Liver (tissue), 9 donors: Measurements from ENCODE around the gene TNNI3K. TPM values are rescaled to one million over a fixed set of nuclear protein-coding genes. Genes with fewer than 3 reads are reported as not detected.

ENCODE experiments used
- DNase-seq: peaks from one replicate; pipeline ENCODE4 v3.0.0-alpha.2; 2017; ENCODE audit warnings: low spot score
- H3K27ac ChIP-seq, 2 donors: one replicate each; pipeline ENCODE4 v1.7.0; 2013; ENCODE audit warnings: inconsistent platforms in 2 of 2, low read length in 2 of 2, control low read depth in 1 of 2, low read depth in 1 of 2, mild to moderate bottlenecking in 1 of 2
- H3K27me3 ChIP-seq, 4 donors: one replicate each; pipeline versions ENCODE4 v1.6.1 to v1.7.0; 2013; ENCODE audit warnings: low read length in 3 of 4, inconsistent platforms in 1 of 4, mild to moderate bottlenecking in 1 of 4, moderate library complexity in 1 of 4; ENCODE audit not compliant: control insufficient read depth in 4 of 4, insufficient read depth in 4 of 4
- H3K36me3 ChIP-seq, 4 donors: one replicate each; pipeline versions ENCODE4 v1.6.1 to v1.7.0; 2013; ENCODE audit warnings: low read length in 3 of 4, mild to moderate bottlenecking in 3 of 4, low read depth in 1 of 4, moderate library complexity in 1 of 4; ENCODE audit not compliant: control insufficient read depth in 4 of 4, insufficient read depth in 3 of 4
- H3K4me1 ChIP-seq, 4 donors: one replicate each; pipeline versions ENCODE4 v1.6.1 to v1.7.0; 2013; ENCODE audit warnings: low read length in 3 of 4, mild to moderate bottlenecking in 3 of 4, moderate library complexity in 1 of 4; ENCODE audit not compliant: control insufficient read depth in 4 of 4, insufficient read depth in 4 of 4
- H3K4me3 ChIP-seq, 3 donors: one replicate each; pipeline versions ENCODE4 v1.6.1 to v1.7.0; 2013; ENCODE audit warnings: low read length in 3 of 3, control low read depth in 1 of 3, low read depth in 1 of 3, mild to moderate bottlenecking in 1 of 3
- H3K9ac ChIP-seq, 2 donors: one replicate each; pipeline ENCODE4 v1.7.0; 2013; ENCODE audit warnings: low read length in 2 of 2, mild to moderate bottlenecking in 2 of 2, moderate library complexity in 2 of 2, control low read depth in 1 of 2, low read depth in 1 of 2
- H3K9me3 ChIP-seq, 4 donors: one replicate each; pipeline versions ENCODE4 v1.6.1 to v1.7.0; 2013; ENCODE audit warnings: low read length in 3 of 4; ENCODE audit not compliant: control insufficient read depth in 4 of 4
- EGR1 ChIP-seq, 2 donors: IDR thresholded peaks; 2 replicates each; pipeline ENCODE4 v1.6.1; 2016 to 2018; ENCODE audit warnings: antibody characterized with exemption in 2 of 2, low read depth in 2 of 2
- FOXA1 ChIP-seq: IDR thresholded peaks from 2 replicates; pipeline ENCODE4 v1.6.1; 2016; ENCODE audit warnings: antibody characterized with exemption
- FOXA2 ChIP-seq: IDR thresholded peaks from 2 replicates; pipeline ENCODE4 v1.6.1; 2016; ENCODE audit warnings: antibody characterized with exemption
- GABPA ChIP-seq, 2 donors: IDR thresholded peaks in 1 of 2; conservative IDR thresholded peaks in 1 of 2; 2 replicates each; pipeline ENCODE4 v1.6.1; 2016; ENCODE audit warnings: antibody characterized with exemption in 2 of 2, mild to moderate bottlenecking in 1 of 2, moderate library complexity in 1 of 2
- HNF4A ChIP-seq, 2 donors: conservative IDR thresholded peaks; 2 replicates each; pipeline ENCODE4 v1.6.1; 2016; ENCODE audit warnings: antibody characterized with exemption in 2 of 2, mild to moderate bottlenecking in 2 of 2
- HNF4G ChIP-seq: IDR thresholded peaks from 2 replicates; pipeline ENCODE4 v1.6.1; 2016; ENCODE audit warnings: antibody characterized with exemption
- JUND ChIP-seq, 2 donors: IDR thresholded peaks; 2 replicates each; pipeline ENCODE4 v1.6.1; 2016; ENCODE audit warnings: antibody characterized with exemption in 2 of 2
- RAD21 ChIP-seq, 2 donors: IDR thresholded peaks; 2 replicates each; pipeline ENCODE4 v1.6.1; 2016; ENCODE audit warnings: antibody characterized with exemption in 2 of 2, mild to moderate bottlenecking in 2 of 2
- RXRA ChIP-seq, 2 donors: IDR thresholded peaks; 2 replicates each; pipeline ENCODE4 v1.6.1; 2017 to 2018; ENCODE audit warnings: antibody characterized with exemption in 2 of 2, mild to moderate bottlenecking in 1 of 2
- TAF1 ChIP-seq: conservative IDR thresholded peaks from 2 replicates; pipeline ENCODE4 v1.6.1; 2016; ENCODE audit warnings: antibody characterized with exemption, mild to moderate bottlenecking
- YY1 ChIP-seq: IDR thresholded peaks from 2 replicates; pipeline ENCODE4 v1.6.1; 2016; ENCODE audit warnings: antibody characterized with exemption, mild to moderate bottlenecking
- ZBTB33 ChIP-seq: IDR thresholded peaks from 2 replicates; pipeline ENCODE4 v1.6.1; 2016; ENCODE audit warnings: antibody characterized with exemption
- WGBS: extraction: QIAGEN DNeasy Blood & Tissue Kit; methylation state at CpG from one replicate; pipeline ENCODE4 v1.1.7; 2013; 5-methylcytosine and 5-hydroxymethylcytosine counted together
- polyA plus RNA-seq, 2 donors: library from polyadenylated mRNA; stranded (reverse) in 1 of 2; unstranded in 1 of 2; fragments of 200-250 nt in 1 of 2; fragments of >200 nt in 1 of 2; fragmentation: Nextera tagmentation in 1 of 2; extraction: Ambion mirVana in 1 of 2; gene quantifications; one replicate each; pipeline versions ENCODE4 v1.2.1 to v1.2.3, GENCODE V29; 2013 to 2015
- total RNA-seq, 2 donors: library from RNA; depleted of rRNA; stranded (reverse); fragments of >200 nt; gene quantifications; one replicate each; pipeline ENCODE4 v1.2.3, GENCODE V29; 2014
- TF ChIP-seq, protein P1 (sequence below): IDR thresholded peaks from 2 replicates; pipeline ENCODE4 v1.6.1; 2016; ENCODE audit warnings: antibody characterized with exemption, mild to moderate bottlenecking
- TF ChIP-seq, protein P2 (sequence below): fragments of 150-350 bp; IDR thresholded peaks from 2 replicates; pipeline ENCODE4 v1.5.1; 2017; ENCODE audit warnings: improper control_type of control experiment, low read depth, low read length; ENCODE audit not compliant: missing input control
- TF ChIP-seq, protein P3 (sequence below): IDR thresholded peaks from 2 replicates; pipeline ENCODE4 v1.6.1; 2016; ENCODE audit warnings: antibody characterized with exemption
- donor health status: healthy.
- donor health status: healthy.
- donor health status: healthy.
- donor health status: healthy.
- donor health status: healthy.

TNNI3K gene
- total and polyA plus RNA-seq, 4 donors = 0.09 to 0.10 TPM; not detected in 2

GRCh38 chr1:74512170-74512915 is 277.2 kb downstream of the TNNI3K start, which contains the start of gene LRRC53:
Gene LRRC53, minus strand, starts transcription at chr1:74512611. Its CDS starts 29,262 bp downstream, at chr1:74483349.
- WGBS = 53% methylated on average over 2 of the region's 2 CpGs
- H3K9me3 ChIP-seq = no peaks in the 10 kb centered on the region
- no peaks in the 10 kb centered on the region for H3K36me3 ChIP-seq
- H3K4me3 ChIP-seq = no peak within 1 kb of the TSS
- H3K4me1 ChIP-seq = no peaks in the 10 kb centered on the region
- peaks cover 0 to 8% (median 0%) of the 10 kb centered on the region in 4 donors for H3K27me3 ChIP-seq
- no peak within 1 kb of the TSS for H3K9ac ChIP-seq
- TF ChIP-seq EGR1 (IDR thresholded peaks at IDR 0.05; ENCODE audit: low read depth in 2 of 2) (no peak), HNF4G (no peak), JUND (IDR thresholded peaks at IDR 0.05) (no peak)
- TF ChIP-seq, protein P1, sequence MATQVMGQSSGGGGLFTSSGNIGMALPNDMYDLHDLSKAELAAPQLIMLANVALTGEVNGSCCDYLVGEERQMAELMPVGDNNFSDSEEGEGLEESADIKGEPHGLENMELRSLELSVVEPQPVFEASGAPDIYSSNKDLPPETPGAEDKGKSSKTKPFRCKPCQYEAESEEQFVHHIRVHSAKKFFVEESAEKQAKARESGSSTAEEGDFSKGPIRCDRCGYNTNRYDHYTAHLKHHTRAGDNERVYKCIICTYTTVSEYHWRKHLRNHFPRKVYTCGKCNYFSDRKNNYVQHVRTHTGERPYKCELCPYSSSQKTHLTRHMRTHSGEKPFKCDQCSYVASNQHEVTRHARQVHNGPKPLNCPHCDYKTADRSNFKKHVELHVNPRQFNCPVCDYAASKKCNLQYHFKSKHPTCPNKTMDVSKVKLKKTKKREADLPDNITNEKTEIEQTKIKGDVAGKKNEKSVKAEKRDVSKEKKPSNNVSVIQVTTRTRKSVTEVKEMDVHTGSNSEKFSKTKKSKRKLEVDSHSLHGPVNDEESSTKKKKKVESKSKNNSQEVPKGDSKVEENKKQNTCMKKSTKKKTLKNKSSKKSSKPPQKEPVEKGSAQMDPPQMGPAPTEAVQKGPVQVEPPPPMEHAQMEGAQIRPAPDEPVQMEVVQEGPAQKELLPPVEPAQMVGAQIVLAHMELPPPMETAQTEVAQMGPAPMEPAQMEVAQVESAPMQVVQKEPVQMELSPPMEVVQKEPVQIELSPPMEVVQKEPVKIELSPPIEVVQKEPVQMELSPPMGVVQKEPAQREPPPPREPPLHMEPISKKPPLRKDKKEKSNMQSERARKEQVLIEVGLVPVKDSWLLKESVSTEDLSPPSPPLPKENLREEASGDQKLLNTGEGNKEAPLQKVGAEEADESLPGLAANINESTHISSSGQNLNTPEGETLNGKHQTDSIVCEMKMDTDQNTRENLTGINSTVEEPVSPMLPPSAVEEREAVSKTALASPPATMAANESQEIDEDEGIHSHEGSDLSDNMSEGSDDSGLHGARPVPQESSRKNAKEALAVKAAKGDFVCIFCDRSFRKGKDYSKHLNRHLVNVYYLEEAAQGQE = no peak
- no peak within 1 kb of the TSS for H3K27ac ChIP-seq
- DNase-seq = no peak

DNA sequence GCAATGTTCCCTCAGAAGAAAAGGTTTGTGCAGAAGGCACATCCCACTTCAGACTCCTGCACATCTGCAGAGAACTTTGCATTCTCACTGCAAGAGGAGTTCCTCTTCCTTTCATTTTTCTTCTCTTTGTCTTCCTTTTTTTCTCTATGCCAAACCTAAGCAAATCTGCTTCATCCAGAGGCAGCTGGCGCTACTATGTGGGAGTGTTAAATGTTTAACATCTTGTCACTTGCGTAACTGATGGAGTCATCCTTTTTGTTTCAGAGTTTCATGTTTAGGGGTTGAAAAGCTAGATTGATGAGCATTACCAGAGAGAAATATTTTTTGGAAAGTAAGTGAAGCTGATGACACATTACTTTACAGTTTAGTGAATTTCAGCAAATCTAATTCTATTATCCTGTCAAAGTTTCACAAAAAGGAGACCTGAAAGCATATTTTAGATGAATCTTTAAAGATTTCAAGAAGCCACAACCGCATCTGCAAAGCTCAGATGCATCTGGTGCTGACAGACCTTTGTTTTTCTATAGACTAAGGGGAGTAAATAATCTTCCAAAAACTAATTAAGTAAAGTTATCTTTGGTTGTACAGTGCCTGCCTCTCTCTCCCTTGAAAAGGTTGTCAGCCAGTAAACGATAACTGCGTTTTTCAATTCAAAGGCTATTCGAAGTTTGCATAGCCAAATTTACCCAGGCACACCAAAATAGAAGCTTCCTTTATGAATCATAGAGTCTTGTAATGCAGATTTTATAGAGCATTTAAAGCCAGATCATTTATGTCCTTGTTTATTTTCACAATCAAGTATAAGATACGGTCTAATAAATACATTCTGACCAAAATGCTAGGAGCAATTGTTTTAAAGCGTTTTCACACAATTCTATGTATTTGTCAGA is 278.5 kb downstream of the TNNI3K start:
- 72% methylated on average over 8 of the region's 8 CpGs for WGBS
- Histone ChIP-seq H3K4me1 (no peaks in the 10 kb centered on the region), H3K27ac (no peak overlapping the region), H3K27me3 (peaks cover 0 to 8% (median 0%) of the 10 kb centered on the region in 4 donors), H3K9me3 (no peaks in the 10 kb centered on the region), H3K9ac (no peak overlapping the region), H3K36me3 (no peaks in the 10 kb centered on the region), H3K4me3 (no peak overlapping the region)
- no peak for DNase-seq
- TF ChIP-seq HNF4A (conservative IDR thresholded peaks at IDR 0.05) (no peak), GABPA (IDR thresholded peaks at IDR 0.05 in 1 of 2, conservative IDR thresholded peaks at IDR 0.05 in 1 of 2) (no peak)

GRCh38 chr1:74517599-74518051 is 282.4 kb downstream of the TNNI3K start:
- no peaks in the 10 kb centered on the region for H3K36me3 ChIP-seq
- H3K9me3 ChIP-seq = no peaks in the 10 kb centered on the region
- peaks cover 0 to 3% (median 0%) of the 10 kb centered on the region in 4 donors for H3K27me3 ChIP-seq
- H3K4me3 ChIP-seq = no peak overlapping the region
- no peak overlapping the region for H3K27ac ChIP-seq
- no peaks in the 10 kb centered on the region for H3K4me1 ChIP-seq
- H3K9ac ChIP-seq = no peak overlapping the region
- no peak for DNase-seq
- 85% methylated on average over 6 of the region's 6 CpGs for WGBS
- TF ChIP-seq RAD21 (IDR thresholded peaks at IDR 0.05) (no peak), YY1 (no peak), HNF4A (conservative IDR thresholded peaks at IDR 0.05) (no peak), GABPA (IDR thresholded peaks at IDR 0.05 in 1 of 2, conservative IDR thresholded peaks at IDR 0.05 in 1 of 2) (no peak), HNF4G (no peak), FOXA1 (no peak), TAF1 (no peak), ZBTB33 (no peak), FOXA2 (no peak), RXRA (IDR thresholded peaks at IDR 0.05) (no peak)
- TF ChIP-seq, protein P2, sequence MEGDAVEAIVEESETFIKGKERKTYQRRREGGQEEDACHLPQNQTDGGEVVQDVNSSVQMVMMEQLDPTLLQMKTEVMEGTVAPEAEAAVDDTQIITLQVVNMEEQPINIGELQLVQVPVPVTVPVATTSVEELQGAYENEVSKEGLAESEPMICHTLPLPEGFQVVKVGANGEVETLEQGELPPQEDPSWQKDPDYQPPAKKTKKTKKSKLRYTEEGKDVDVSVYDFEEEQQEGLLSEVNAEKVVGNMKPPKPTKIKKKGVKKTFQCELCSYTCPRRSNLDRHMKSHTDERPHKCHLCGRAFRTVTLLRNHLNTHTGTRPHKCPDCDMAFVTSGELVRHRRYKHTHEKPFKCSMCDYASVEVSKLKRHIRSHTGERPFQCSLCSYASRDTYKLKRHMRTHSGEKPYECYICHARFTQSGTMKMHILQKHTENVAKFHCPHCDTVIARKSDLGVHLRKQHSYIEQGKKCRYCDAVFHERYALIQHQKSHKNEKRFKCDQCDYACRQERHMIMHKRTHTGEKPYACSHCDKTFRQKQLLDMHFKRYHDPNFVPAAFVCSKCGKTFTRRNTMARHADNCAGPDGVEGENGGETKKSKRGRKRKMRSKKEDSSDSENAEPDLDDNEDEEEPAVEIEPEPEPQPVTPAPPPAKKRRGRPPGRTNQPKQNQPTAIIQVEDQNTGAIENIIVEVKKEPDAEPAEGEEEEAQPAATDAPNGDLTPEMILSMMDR = no peak
- TF ChIP-seq, protein P3, sequence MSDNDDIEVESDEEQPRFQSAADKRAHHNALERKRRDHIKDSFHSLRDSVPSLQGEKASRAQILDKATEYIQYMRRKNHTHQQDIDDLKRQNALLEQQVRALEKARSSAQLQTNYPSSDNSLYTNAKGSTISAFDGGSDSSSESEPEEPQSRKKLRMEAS = no peak
